COLO668 (cell line): ENCODE measurements around the gene KLHL40.

ENCODE experiments used
- DNase-seq: peaks from one replicate; lab custom pipeline; 2025; ENCODE audit not compliant: unreplicated experiment; lab: John Stamatoyannopoulos, UW

Gene KLHL40

DNA sequence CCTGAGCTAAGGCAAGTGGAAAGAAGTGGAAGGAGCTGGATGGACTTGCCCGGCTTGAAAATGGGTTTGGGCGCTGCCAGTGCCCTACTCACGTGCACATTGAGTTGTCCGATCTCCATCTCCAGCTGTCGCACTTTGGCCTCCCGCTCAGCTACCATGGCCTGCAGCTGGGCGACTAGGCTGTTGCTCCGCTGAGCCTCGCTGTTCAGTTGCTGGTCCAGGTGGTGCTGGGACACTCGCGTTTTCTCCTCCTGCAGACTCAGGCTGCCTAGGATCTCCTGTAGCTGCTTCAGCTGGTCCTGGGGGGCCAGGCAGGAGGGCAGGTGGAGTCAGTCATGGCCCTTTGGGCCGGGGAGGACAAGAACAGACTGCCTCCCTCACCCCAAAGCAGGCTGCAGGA lies 50.3 kb downstream of the KLHL40 start:
- no peak for DNase-seq

DNA sequence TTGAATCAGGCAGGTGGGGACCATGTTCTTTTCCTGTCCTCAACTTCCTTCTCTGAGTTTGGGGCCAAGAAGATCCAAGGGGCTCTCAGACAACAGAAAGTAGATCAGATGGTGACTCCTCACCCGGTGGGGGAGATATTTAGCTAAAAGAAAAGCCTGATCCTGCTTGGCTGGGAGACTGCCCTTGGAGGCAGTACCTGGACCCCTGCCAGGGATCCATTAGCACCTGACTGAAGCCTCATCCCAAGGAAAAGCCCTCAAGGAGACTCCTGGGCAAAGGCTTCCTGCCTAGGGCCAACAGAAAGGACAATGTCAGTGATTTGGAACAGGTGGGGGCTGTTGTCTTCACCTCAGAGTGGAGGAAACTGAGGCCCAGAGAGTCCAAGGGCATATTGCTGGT lies 50.7 kb downstream of the KLHL40 start:
- no peak for DNase-seq

DNA sequence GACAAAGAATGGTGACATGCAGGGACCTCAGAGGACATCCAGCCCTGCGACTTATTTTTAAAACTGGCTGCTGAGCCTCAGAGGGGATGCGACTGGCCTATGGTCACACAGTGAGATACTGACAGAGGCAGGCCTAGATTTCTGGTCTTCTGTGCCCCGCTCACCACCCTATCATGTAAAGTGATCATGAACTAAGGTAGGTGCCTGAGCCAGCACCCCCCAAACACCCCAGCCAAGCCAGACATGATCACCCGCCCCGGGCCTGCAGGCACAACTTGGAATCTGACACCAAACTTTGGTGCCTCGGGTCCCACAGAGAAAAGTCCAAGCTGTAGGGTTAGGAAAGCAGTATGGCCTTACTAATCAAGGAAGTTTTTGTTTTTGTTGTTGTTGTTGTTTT lies 51.2 kb downstream of the KLHL40 start:
- no peak for DNase-seq

GRCh38 chr3:42739401-42740158 lies 54.2 kb downstream of the KLHL40 start:
- DNase-seq, result no peak

DNA sequence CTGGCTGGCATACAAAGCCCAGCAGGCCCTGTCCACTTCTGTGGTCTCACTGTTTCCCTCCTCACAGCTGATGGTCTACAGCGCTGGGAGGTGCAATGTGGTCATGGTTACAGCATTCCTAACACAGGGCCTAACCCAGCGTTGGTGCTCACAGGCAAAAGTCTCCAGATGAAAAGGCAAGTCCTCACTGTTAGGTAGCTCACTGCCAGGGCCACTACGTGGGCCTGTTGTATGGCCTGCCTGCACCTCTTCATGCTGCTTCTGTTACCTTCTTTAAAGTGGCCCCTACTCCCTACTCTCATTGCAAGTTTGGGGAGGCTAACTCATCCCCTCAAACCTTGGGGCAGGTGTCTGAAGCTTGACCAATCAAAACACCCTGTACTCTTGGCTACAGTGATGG lies 56.5 kb downstream of the KLHL40 start:
- DNase-seq, result no peak
